ENCODE data around the gene JMJD1C.
"Not testable (repeated sequence)": the region's sequence is repeated elsewhere in the genome, so short reads cannot be mapped to it uniquely, and the experiment has no call there.

The JMJD1C gene

DNA sequence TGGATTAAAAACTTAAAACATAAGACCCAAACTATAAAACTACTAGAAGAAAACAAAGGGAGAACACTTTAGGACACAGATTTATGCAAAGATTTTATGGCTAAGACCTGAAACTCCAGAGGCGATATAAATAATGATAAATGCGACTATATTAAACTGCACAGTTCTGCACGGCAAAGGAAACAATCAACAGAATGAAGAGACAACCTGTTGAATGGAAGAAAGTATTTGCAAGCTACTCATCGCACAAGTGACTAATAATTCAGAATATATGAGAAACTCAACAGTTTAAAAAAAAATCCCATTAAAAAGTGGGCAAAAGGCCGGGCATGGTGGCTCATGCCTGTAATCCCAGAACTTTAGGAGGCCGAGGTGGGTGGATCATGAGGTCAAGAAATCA, 73.6 kb downstream of the JMJD1C start:
- Histone ChIP-seq H3K9me3 (ENCODE audit: control insufficient read depth, insufficient read depth, low read depth, low read length) (peaks cover 5% of the 10 kb centered on the region), H3K4me3 (ENCODE audit: low read depth, low read length) (no peak overlapping the region), H3K27ac (ENCODE audit: low read depth, low read length) (no peak overlapping the region), H3K27me3 (ENCODE audit: control insufficient read depth, insufficient read depth, low read length) (no peaks in the 10 kb centered on the region), H3K9ac (ENCODE audit: low read length) (no peak overlapping the region), H3K36me3 (ENCODE audit: control insufficient read depth, insufficient read depth, low read length) (no peaks in the 10 kb centered on the region), H3K4me1 (ENCODE audit: control insufficient read depth, insufficient read depth, low read length) (peaks cover 8% of the 10 kb centered on the region; the same call in 1 of the 2 replicates)

DNA sequence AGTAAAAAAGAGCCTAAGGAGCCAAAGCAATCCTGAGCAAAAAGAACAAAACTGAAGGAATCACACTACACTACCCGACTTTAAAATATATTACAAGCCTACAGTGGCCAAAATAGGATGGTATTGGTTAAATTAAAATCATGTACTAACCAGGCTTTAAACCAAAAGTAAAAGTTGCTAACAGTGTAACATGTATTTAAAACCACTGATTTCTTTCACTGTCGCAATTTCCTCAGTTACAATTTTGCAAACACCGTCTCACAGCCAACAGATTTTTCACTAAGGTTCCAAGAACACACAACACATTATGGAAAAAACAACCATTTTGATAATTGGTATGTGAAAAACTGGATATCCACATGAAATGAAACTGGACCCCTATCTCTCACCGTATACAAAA, 74.0 kb downstream of the JMJD1C start:
- H3K9me3 ChIP-seq (ENCODE audit: control insufficient read depth, insufficient read depth, low read depth, low read length): peaks cover 5% of the 10 kb centered on the region
- H3K4me3 ChIP-seq (ENCODE audit: low read depth, low read length): no peak overlapping the region
- H3K36me3 ChIP-seq (ENCODE audit: control insufficient read depth, insufficient read depth, low read length): no peaks in the 10 kb centered on the region
- H3K27ac ChIP-seq (ENCODE audit: low read depth, low read length): no peak overlapping the region
- H3K9ac ChIP-seq (ENCODE audit: low read length): no peak overlapping the region
- no peaks in the 10 kb centered on the region for H3K27me3 ChIP-seq (ENCODE audit: control insufficient read depth, insufficient read depth, low read length)
- H3K4me1 ChIP-seq (ENCODE audit: control insufficient read depth, insufficient read depth, low read length): peaks cover 8% of the 10 kb centered on the region; the same call in 1 of the 2 replicates

DNA sequence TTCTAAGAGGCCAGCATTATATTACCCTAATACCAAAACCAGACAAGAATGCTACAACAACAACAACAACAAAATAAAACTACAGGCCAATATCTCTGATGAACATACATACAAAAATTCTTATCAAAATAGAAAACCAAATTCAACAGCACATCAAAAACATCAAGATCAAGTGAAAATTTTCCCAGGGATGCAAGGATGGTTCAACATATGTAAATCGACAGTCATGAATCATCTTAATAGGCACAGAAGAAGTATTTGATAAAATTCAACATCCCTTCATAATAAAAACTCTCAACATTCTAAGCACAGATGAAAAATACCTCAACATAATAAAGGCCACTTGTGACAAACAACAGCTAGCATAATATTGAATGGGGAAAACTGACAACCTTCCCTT, 75.3 kb downstream of the JMJD1C start:
- no peaks in the 10 kb centered on the region for H3K36me3 ChIP-seq (ENCODE audit: control insufficient read depth, insufficient read depth, low read length)
- no peak overlapping the region for H3K4me3 ChIP-seq (ENCODE audit: low read depth, low read length)
- peaks cover 5% of the 10 kb centered on the region for H3K9me3 ChIP-seq (ENCODE audit: control insufficient read depth, insufficient read depth, low read depth, low read length)
- no peaks in the 10 kb centered on the region for H3K27me3 ChIP-seq (ENCODE audit: control insufficient read depth, insufficient read depth, low read length)
- H3K27ac ChIP-seq (ENCODE audit: low read depth, low read length): no peak overlapping the region
- H3K4me1 ChIP-seq (ENCODE audit: control insufficient read depth, insufficient read depth, low read length): peaks cover 8% of the 10 kb centered on the region; the same call in 1 of the 2 replicates
- no peak overlapping the region for H3K9ac ChIP-seq (ENCODE audit: low read length)

- Histone ChIP-seq H3K4me1 (ENCODE audit: control insufficient read depth, insufficient read depth, low read length) (peaks cover 8% of the 10 kb centered on the region; the same call in 1 of the 2 replicates), H3K9ac (ENCODE audit: low read length) (no peak overlapping the region), H3K4me3 (ENCODE audit: low read depth, low read length) (no peak overlapping the region), H3K9me3 (ENCODE audit: control insufficient read depth, insufficient read depth, low read depth, low read length) (peaks cover 5% of the 10 kb centered on the region), H3K27me3 (ENCODE audit: control insufficient read depth, insufficient read depth, low read length) (no peaks in the 10 kb centered on the region), H3K36me3 (ENCODE audit: control insufficient read depth, insufficient read depth, low read length) (no peaks in the 10 kb centered on the region), H3K27ac (ENCODE audit: low read depth, low read length) (no peak overlapping the region)
Measured at GRCh38 chr10:63388421-63389031, 77.3 kb downstream of the JMJD1C start.

DNA sequence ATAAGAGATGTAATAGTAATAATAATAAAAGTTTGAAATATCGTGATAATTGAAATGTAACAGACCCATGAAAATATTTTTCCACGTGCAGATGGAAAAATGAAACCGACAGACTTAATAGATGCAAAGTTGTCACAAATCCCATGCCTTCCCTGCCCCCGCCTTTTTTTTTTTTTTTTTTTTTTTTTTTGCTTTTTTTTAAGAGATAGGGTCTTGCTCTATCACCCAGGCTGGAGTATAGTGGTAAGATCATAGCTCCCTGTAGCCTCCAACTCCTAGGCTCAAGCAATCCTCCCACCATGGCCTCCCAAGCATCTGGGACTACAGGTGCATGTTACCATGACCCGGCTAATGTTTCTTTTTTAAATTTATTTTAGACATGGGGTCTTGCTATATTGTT, 80.5 kb downstream of the JMJD1C start:
- H3K27me3 ChIP-seq (ENCODE audit: control insufficient read depth, insufficient read depth, low read length): no peaks in the 10 kb centered on the region
- no peak overlapping the region for H3K9ac ChIP-seq (ENCODE audit: low read length)
- no peak overlapping the region for H3K27ac ChIP-seq (ENCODE audit: low read depth, low read length)

GRCh38 chr10:63384675-63385074, 81.1 kb downstream of the JMJD1C start:
- Histone ChIP-seq H3K4me1 (ENCODE audit: control insufficient read depth, insufficient read depth, low read length) (peaks cover 8% of the 10 kb centered on the region; the same call in 1 of the 2 replicates), H3K4me3 (ENCODE audit: low read depth, low read length) (no peak overlapping the region), H3K36me3 (ENCODE audit: control insufficient read depth, insufficient read depth, low read length) (peaks cover 7% of the 10 kb centered on the region), H3K27ac (ENCODE audit: low read depth, low read length) (no peak overlapping the region), H3K9me3 (ENCODE audit: control insufficient read depth, insufficient read depth, low read depth, low read length) (no peaks in the 10 kb centered on the region), H3K9ac (ENCODE audit: low read length) (no peak overlapping the region), H3K27me3 (ENCODE audit: control insufficient read depth, insufficient read depth, low read length) (no peaks in the 10 kb centered on the region)

More for the DNA sequence above, 80.5 kb downstream of the JMJD1C start:
- no peak overlapping the region for H3K4me3 ChIP-seq (ENCODE audit: low read depth, low read length)
- peaks cover 1% of the 10 kb centered on the region for H3K36me3 ChIP-seq (ENCODE audit: control insufficient read depth, insufficient read depth, low read length)
- H3K4me1 ChIP-seq (ENCODE audit: control insufficient read depth, insufficient read depth, low read length): peaks cover 8% of the 10 kb centered on the region; the same call in 1 of the 2 replicates
- no peaks in the 10 kb centered on the region for H3K9me3 ChIP-seq (ENCODE audit: control insufficient read depth, insufficient read depth, low read depth, low read length)

- H3K4me3 ChIP-seq (ENCODE audit: low read depth, low read length): no peak overlapping the region
- H3K9me3 ChIP-seq (ENCODE audit: control insufficient read depth, insufficient read depth, low read depth, low read length): no peaks in the 10 kb centered on the region
- H3K27me3 ChIP-seq (ENCODE audit: control insufficient read depth, insufficient read depth, low read length): no peaks in the 10 kb centered on the region
- peaks cover 7% of the 10 kb centered on the region for H3K36me3 ChIP-seq (ENCODE audit: control insufficient read depth, insufficient read depth, low read length)
- H3K9ac ChIP-seq (ENCODE audit: low read length): no peak overlapping the region
- peaks cover 8% of the 10 kb centered on the region; the same call in 1 of the 2 replicates for H3K4me1 ChIP-seq (ENCODE audit: control insufficient read depth, insufficient read depth, low read length)
- no peak overlapping the region for H3K27ac ChIP-seq (ENCODE audit: low read depth, low read length)
Measured at GRCh38 chr10:63384001-63384400, 81.8 kb downstream of the JMJD1C start.

DNA sequence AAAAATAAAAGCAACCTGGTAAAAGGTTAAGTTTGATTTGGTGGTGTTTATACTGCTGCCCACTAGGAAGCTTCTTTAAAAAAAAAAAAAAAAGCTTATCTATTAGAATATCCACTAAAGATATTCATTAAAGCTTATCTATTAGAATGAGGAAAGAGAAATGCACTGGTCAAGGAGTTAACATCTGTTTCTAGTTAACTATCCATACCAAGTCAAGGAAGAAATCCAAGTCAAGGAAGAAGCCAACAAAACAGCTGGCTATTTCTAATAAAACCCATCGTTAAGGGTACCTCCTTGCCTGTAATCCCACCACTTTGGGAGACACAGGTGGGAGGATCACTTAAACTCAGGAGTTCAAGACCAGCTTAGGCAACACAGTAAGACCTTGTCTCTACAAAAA, 82.6 kb downstream of the JMJD1C start:
- Histone ChIP-seq H3K4me3 (ENCODE audit: low read depth, low read length) (no peak overlapping the region), H3K9me3 (ENCODE audit: control insufficient read depth, insufficient read depth, low read depth, low read length) (no peaks in the 10 kb centered on the region), H3K27ac (ENCODE audit: low read depth, low read length) (no peak overlapping the region), H3K4me1 (ENCODE audit: control insufficient read depth, insufficient read depth, low read length) (peaks cover 3% of the 10 kb centered on the region; the same call in 1 of the 2 replicates), H3K9ac (ENCODE audit: low read length) (no peak overlapping the region), H3K27me3 (ENCODE audit: control insufficient read depth, insufficient read depth, low read length) (no peaks in the 10 kb centered on the region), H3K36me3 (ENCODE audit: control insufficient read depth, insufficient read depth, low read length) (peaks cover 7% of the 10 kb centered on the region)

DNA sequence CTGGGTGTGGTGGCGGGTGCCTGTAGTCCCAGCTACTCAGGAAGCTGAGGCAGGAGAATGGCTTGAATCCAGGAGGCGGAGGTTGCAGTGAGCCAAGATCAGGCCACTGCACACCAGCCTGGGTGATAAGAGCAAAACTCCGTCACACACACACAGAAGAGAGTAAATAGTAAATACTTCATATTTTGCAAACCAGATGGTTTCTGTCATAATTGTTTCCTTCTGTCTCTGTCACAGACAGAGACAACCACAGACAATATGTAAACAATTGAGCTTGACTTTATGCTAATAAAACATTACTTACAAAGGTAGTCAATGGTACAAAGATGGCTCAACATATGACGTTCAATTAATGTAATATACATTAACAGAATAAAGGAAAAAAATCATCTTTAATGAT, 83.7 kb downstream of the JMJD1C start:
- Histone ChIP-seq H3K36me3 (ENCODE audit: control insufficient read depth, insufficient read depth, low read length) (peaks cover 7% of the 10 kb centered on the region), H3K9ac (ENCODE audit: low read length) (no peak overlapping the region), H3K4me3 (ENCODE audit: low read depth, low read length) (no peak overlapping the region), H3K9me3 (ENCODE audit: control insufficient read depth, insufficient read depth, low read depth, low read length) (no peaks in the 10 kb centered on the region), H3K27ac (ENCODE audit: low read depth, low read length) (no peak overlapping the region), H3K27me3 (ENCODE audit: control insufficient read depth, insufficient read depth, low read length) (no peaks in the 10 kb centered on the region), H3K4me1 (ENCODE audit: control insufficient read depth, insufficient read depth, low read length) (no peaks in the 10 kb centered on the region; the same call in 1 of the 2 replicates)

DNA sequence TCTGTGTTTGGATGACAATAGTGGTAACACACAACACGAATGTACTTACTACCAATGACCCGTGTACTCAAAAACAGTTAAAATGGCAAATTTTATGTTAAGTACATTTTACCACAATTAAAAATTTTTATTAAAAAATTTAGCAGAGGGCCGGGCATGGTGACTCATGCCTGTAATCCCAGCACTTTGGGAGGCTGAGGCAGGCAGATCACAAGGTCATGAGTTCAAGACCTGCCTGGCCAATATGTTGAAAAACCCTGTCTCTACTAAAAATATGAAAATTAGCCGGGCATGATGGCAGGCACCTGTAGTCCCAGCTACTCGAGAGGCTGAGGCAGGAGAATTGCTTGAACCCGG, 88.5 kb downstream of the JMJD1C start:
- not testable (repeated sequence) for H3K9ac ChIP-seq (ENCODE audit: low read length); H3K36me3 ChIP-seq (ENCODE audit: control insufficient read depth, insufficient read depth, low read length); H3K4me3 ChIP-seq (ENCODE audit: low read depth, low read length); H3K27me3 ChIP-seq (ENCODE audit: control insufficient read depth, insufficient read depth, low read length); H3K4me1 ChIP-seq (ENCODE audit: control insufficient read depth, insufficient read depth, low read length); H3K9me3 ChIP-seq (ENCODE audit: control insufficient read depth, insufficient read depth, low read depth, low read length); H3K27ac ChIP-seq (ENCODE audit: low read depth, low read length)

DNA sequence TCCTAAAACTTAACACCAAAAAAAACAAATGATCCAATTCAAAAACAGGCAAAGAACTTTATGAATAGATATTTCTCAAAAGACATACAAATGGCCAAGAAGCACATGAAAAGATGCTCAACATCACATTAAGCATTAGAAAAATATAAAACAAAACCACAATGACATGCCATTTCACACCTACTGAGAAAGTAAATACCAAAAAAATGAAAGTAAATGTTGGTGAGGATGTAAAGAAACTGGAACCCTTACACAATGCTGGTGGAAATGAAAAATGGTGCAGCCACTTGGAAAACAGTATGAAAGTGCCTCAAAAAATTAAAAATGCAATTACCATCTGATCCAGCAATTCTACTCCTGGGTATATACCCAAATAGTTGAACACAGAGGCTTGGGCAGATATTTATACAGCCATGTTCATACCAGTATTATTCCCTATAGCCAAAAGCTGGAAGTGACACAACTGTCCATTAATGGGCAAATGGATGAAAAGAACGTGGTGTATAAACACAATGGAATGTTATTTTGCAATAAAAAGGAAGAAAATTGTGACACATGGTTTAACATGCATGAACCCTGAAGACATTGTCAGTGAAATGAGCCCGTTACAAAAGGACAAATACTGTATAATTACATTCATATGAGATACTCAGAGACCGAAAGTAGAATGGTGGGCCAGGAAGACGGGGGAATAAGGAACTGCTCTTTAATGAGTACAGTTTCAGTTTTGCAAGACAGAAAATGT, 89.0 kb downstream of the JMJD1C start:
- Histone ChIP-seq H3K9ac (ENCODE audit: low read length) (no peak overlapping the region), H3K9me3 (ENCODE audit: control insufficient read depth, insufficient read depth, low read depth, low read length) (no peaks in the 10 kb centered on the region), H3K36me3 (ENCODE audit: control insufficient read depth, insufficient read depth, low read length) (peaks cover 7% of the 10 kb centered on the region), H3K4me1 (ENCODE audit: control insufficient read depth, insufficient read depth, low read length) (no peaks in the 10 kb centered on the region), H3K27me3 (ENCODE audit: control insufficient read depth, insufficient read depth, low read length) (no peaks in the 10 kb centered on the region), H3K4me3 (ENCODE audit: low read depth, low read length) (no peak overlapping the region), H3K27ac (ENCODE audit: low read depth, low read length) (no peak overlapping the region)
